ENCODE data around the gene TTLL8.

- no peak for TF ChIP-seq CTCF (IDR thresholded peaks at IDR 0.05; ENCODE audit: poor library complexity)
- TF ChIP-seq EZH2 (IDR thresholded peaks at IDR 0.05; ENCODE audit: borderline replicate concordance) = no peak
- no peak for TF ChIP-seq EZH2phosphoT487 (IDR thresholded peaks at IDR 0.05; ENCODE audit: low read depth, severe bottlenecking, unreplicated experiment)
Measured at GRCh38 chr22:50001388-50002231, 56.5 kb downstream of the TTLL8 start.
